Stomach smooth muscle (tissue), 2 donors: Measurements from ENCODE around the gene JKAMP.
A peak's percentile ranks its signal among the peaks of the same experiment; 100 is the strongest.
"Not testable (repeated sequence)": the region's sequence is repeated elsewhere in the genome, so short reads cannot be mapped to it uniquely, and the experiment has no call there.

Experiments
- H3K27ac ChIP-seq: one replicate; pipeline ENCODE4 v1.7.0; 2013; ENCODE audit warnings: mild to moderate bottlenecking, low read length, inconsistent platforms
- H3K27me3 ChIP-seq, 2 donors: one replicate each; pipeline ENCODE4 v1.7.0; 2013; ENCODE audit warnings: low read length in 2 of 2; ENCODE audit not compliant: insufficient read depth in 2 of 2, control insufficient read depth in 1 of 2
- H3K36me3 ChIP-seq, 2 donors: one replicate each; pipeline ENCODE4 v1.7.0; 2013; ENCODE audit warnings: low read length in 2 of 2; ENCODE audit not compliant: control insufficient read depth in 2 of 2, insufficient read depth in 2 of 2
- H3K4me1 ChIP-seq: one replicate; pipeline ENCODE4 v1.7.0; 2013; ENCODE audit warnings: low read length; ENCODE audit not compliant: control insufficient read depth, insufficient read depth
- H3K4me3 ChIP-seq, 2 donors: one replicate each; pipeline ENCODE4 v1.7.0; 2013; ENCODE audit warnings: low read length in 2 of 2
- H3K9ac ChIP-seq, 2 donors: one replicate each; pipeline ENCODE4 v1.7.0; 2013; ENCODE audit warnings: low read length in 2 of 2, mild to moderate bottlenecking in 1 of 2
- H3K9me3 ChIP-seq, 2 donors: one replicate each; pipeline ENCODE4 v1.7.0; 2013; ENCODE audit warnings: low read length in 2 of 2; ENCODE audit not compliant: control insufficient read depth in 2 of 2
- donor health status: healthy.
- donor health status: Pancreatic carcinoma.

JKAMP gene, protein sequence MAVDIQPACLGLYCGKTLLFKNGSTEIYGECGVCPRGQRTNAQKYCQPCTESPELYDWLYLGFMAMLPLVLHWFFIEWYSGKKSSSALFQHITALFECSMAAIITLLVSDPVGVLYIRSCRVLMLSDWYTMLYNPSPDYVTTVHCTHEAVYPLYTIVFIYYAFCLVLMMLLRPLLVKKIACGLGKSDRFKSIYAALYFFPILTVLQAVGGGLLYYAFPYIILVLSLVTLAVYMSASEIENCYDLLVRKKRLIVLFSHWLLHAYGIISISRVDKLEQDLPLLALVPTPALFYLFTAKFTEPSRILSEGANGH

GRCh38 chr14:59483819-59484638 lies at the start of gene JKAMP, which contains the start of gene L3HYPDH:
Gene JKAMP, plus strand, starts transcription at chr14:59484517. Its CDS starts 73 bp downstream, at chr14:59484590.
Gene L3HYPDH, minus strand, starts transcription at chr14:59484408. Its CDS starts 92 bp downstream, at chr14:59484316.
- H3K4me3 ChIP-seq = peak within 1 kb of the TSS; percentile 94 to 95
- H3K36me3 ChIP-seq = peaks cover 4 to 5% of the 10 kb centered on the region in 2 donors
- no peaks in the 10 kb centered on the region for H3K27me3 ChIP-seq
- peaks cover 25% of the 10 kb centered on the region for H3K4me1 ChIP-seq
- H3K9me3 ChIP-seq = no peaks in the 10 kb centered on the region
- H3K9ac ChIP-seq = peak within 1 kb of the TSS; percentile 82 to 88
- peak within 1 kb of the TSS; percentile 76 for H3K27ac ChIP-seq

- Histone ChIP-seq H3K36me3 (no peaks in the 10 kb centered on the region), H3K4me1 (peaks cover 1% of the 10 kb centered on the region), H3K9ac (no peak overlapping the region), H3K4me3 (no peak overlapping the region), H3K27ac (no peak overlapping the region), H3K27me3 (no peaks in the 10 kb centered on the region), H3K9me3 (no peaks in the 10 kb centered on the region)
Observed at GRCh38 chr14:59435101-59435500, 49.2 kb upstream of the JKAMP start.

DNA sequence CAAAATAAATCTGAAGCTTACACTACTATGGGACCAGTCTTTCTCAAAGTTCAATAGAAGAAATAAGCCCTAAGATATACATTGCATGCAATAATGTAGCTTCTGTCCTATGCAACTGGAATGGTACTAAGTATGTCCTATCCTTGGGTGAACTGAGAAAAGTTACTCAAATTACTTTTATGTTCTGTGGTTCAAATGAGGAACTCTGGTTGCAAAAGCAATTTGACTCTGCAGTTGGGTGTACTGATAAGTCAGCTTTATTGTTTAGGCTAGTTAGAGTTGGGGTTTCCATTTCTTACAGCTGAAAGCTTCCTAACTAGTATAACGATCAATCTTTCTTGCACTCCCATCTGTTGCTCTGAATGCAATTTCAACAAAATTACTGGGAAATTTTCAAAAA lies 48.3 kb upstream of the JKAMP start:
- no peak overlapping the region for H3K4me3 ChIP-seq
- no peaks in the 10 kb centered on the region for H3K36me3 ChIP-seq
- no peaks in the 10 kb centered on the region for H3K9me3 ChIP-seq
- H3K27me3 ChIP-seq = no peaks in the 10 kb centered on the region
- no peak overlapping the region for H3K27ac ChIP-seq
- no peak overlapping the region for H3K9ac ChIP-seq
- H3K4me1 ChIP-seq = no peaks in the 10 kb centered on the region

- Histone ChIP-seq H3K4me3 (no peak overlapping the region), H3K9me3 (no peaks in the 10 kb centered on the region), H3K27ac (no peak overlapping the region), H3K9ac (no peak overlapping the region), H3K4me1 (no peaks in the 10 kb centered on the region), H3K27me3 (no peaks in the 10 kb centered on the region), H3K36me3 (no peaks in the 10 kb centered on the region)
Observed at GRCh38 chr14:59438195-59438647, 46.1 kb upstream of the JKAMP start.

DNA sequence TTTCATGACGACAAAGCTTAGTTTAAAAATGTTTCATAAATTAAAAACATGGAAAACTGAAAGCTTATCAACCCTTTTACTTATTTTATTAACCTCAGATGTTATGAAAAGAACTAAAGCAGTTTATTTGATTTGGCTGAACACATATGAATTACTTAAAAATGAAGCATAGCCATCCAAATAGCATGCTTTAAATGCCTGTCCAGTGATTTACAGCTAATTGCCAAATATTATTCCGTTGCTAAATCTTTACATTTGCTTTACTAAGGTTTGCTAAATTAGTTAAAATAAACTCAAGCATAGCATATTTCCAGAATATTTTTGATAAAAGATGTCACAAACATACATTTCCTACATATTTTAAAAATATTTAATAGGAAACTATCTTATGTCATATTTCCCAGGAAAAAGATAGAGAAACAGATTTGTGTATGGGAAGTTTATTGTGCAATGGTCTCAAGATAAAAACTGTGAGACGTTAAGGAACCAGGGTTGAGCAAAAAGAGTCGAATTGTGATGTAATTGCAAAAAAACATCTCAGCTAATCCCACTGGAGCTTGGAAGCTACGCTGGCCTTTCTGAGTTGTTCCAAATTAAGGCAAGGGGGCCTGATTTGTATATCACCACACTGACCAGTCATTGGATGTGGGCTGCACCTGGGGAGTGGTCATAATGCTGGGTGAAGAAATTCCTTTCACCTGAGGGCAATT lies 44.9 kb upstream of the JKAMP start:
- Histone ChIP-seq H3K4me1 (peaks cover 2% of the 10 kb centered on the region), H3K27ac (no peak overlapping the region), H3K36me3 (no peaks in the 10 kb centered on the region)

DNA sequence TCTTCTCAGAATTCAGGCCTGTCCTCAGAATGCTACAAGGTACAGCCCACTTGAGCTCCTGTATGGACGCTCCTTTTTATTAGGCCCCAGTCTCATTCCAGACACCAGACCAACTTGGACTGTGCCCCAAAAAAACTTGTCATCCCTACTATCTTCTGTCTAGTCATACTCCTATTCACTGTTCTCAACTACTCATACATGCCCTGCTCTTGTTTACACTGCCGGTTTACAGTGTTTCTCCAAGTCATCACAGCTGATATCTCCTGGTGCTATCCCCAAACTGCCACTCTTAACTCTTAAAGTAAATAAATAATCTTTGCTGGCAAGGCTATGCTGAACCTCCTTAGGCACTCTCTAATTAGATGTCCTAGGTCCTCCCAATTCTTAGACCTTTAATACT lies 35.6 kb upstream of the JKAMP start:
- not testable (repeated sequence) for H3K27ac ChIP-seq, H3K36me3 ChIP-seq, H3K4me1 ChIP-seq, H3K4me3 ChIP-seq, H3K9ac ChIP-seq, H3K9me3 ChIP-seq, H3K27me3 ChIP-seq

More for the DNA sequence above, 44.9 kb upstream of the JKAMP start:
- no peak overlapping the region for H3K4me3 ChIP-seq
- no peak overlapping the region for H3K9ac ChIP-seq
- H3K27me3 ChIP-seq = no peaks in the 10 kb centered on the region
- no peaks in the 10 kb centered on the region for H3K9me3 ChIP-seq

DNA sequence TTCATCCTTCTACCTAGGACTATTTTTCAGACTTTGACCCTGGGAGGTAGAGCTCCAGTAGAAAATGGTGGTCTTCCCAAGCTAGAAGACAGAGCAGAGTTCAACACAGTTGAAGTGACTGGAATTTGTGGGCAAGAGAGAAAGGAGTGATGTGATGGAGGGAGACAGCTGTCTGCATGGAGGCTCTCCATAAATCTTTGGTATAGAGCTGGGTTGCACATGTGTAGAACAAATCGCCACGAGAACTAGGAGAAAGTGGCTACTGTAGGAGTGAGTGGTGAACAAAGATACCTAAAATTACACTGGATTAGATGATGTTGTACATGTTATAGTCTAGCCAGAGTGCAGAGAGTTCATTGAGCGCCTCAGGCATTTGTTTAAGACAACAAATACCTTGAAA lies 33.6 kb upstream of the JKAMP start:
- Histone ChIP-seq H3K27ac (no peak overlapping the region), H3K27me3 (no peaks in the 10 kb centered on the region)

GRCh38 chr14:59451849-59452248 lies 32.5 kb upstream of the JKAMP start:
- H3K27ac ChIP-seq = no peak overlapping the region
- H3K4me3 ChIP-seq = no peak overlapping the region
- no peaks in the 10 kb centered on the region for H3K9me3 ChIP-seq
- H3K4me1 ChIP-seq = no peaks in the 10 kb centered on the region
- no peaks in the 10 kb centered on the region for H3K27me3 ChIP-seq
- H3K36me3 ChIP-seq = no peaks in the 10 kb centered on the region
- H3K9ac ChIP-seq = no peak overlapping the region

More for the DNA sequence above, 33.6 kb upstream of the JKAMP start:
- H3K36me3 ChIP-seq = no peaks in the 10 kb centered on the region
- no peak overlapping the region for H3K4me3 ChIP-seq
- H3K4me1 ChIP-seq = no peaks in the 10 kb centered on the region
- H3K9ac ChIP-seq = no peak overlapping the region
- no peaks in the 10 kb centered on the region for H3K9me3 ChIP-seq

- H3K9me3 ChIP-seq = no peaks in the 10 kb centered on the region
- H3K4me1 ChIP-seq = no peaks in the 10 kb centered on the region
- no peak overlapping the region for H3K9ac ChIP-seq
- no peak overlapping the region for H3K4me3 ChIP-seq
- H3K27ac ChIP-seq = no peak overlapping the region
- no peaks in the 10 kb centered on the region for H3K27me3 ChIP-seq
- H3K36me3 ChIP-seq = no peaks in the 10 kb centered on the region
Observed at GRCh38 chr14:59454139-59454538, 30.2 kb upstream of the JKAMP start.

GRCh38 chr14:59455411-59455810 lies 28.9 kb upstream of the JKAMP start:
- Histone ChIP-seq H3K4me3 (no peak overlapping the region), H3K27ac (no peak overlapping the region), H3K36me3 (no peaks in the 10 kb centered on the region), H3K27me3 (no peaks in the 10 kb centered on the region), H3K9ac (no peak overlapping the region), H3K4me1 (no peaks in the 10 kb centered on the region), H3K9me3 (no peaks in the 10 kb centered on the region)
